NCI-H146 (cell line): ENCODE measurements around the gene NOD1.
"Not testable (repeated sequence)": the region's sequence is repeated elsewhere in the genome, so short reads cannot be mapped to it uniquely, and the experiment has no call there.

Experiments
- DNase-seq: peaks from one replicate; lab custom pipeline; 2025; lab: John Stamatoyannopoulos, UW

The NOD1 gene

GRCh38 chr7:30504301-30505173, 26.0 kb upstream of the NOD1 start, which contains the start of gene GGCT:
TSS of gene GGCT (minus strand) at chr7:30504829. CDS start at chr7:30504709, 120 bp downstream.
- DNase-seq: peak; percentile 99

GRCh38 chr7:30503274-30504212, 25.0 kb upstream of the NOD1 start:
- peak; percentile 25 for DNase-seq

- DNase-seq: no peak
These were observed 24.1 kb upstream of the NOD1 start for GRCh38 chr7:30502470-30503251.

DNA sequence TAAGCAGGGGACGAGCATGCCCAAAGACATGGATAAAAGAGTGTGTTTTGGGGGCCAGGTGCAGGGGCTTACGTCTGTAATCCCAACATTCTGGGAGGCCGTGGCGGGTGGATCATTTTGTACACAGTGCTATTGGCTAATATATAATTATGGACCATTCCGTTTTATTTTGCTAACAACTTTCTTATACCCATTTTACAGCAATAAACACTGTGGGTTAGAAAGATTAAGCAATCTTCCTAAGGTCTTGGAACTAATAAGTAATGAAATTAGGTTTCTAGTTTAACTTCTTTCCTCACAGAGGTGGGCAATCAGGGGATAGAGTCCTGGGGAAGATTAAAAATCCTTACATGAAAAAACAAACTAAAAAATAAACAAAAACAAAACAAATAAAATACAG, 22.7 kb upstream of the NOD1 start:
- no peak for DNase-seq

GRCh38 chr7:30493228-30493627, 14.6 kb upstream of the NOD1 start:
- DNase-seq: no peak

GRCh38 chr7:30491417-30491816, 12.8 kb upstream of the NOD1 start:
- no peak for DNase-seq

DNA sequence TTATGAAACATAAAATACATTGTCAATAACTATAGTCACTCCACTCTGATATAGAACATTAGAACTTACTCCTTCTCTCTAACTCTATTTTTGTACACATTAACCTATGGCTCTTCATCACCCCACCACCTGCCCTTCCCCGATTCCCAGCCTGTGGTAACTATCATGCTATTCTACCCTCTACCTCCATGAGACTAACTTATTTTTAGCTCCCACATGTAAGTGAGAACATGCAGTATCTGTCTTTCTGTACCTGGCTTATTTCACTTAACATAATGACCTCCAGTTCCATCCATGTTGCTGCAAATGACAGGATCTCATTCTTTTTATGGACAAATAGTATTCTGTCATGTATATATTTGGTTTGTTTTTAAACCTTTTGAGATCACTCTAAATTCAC, 8.8 kb upstream of the NOD1 start:
- DNase-seq: no peak

DNA sequence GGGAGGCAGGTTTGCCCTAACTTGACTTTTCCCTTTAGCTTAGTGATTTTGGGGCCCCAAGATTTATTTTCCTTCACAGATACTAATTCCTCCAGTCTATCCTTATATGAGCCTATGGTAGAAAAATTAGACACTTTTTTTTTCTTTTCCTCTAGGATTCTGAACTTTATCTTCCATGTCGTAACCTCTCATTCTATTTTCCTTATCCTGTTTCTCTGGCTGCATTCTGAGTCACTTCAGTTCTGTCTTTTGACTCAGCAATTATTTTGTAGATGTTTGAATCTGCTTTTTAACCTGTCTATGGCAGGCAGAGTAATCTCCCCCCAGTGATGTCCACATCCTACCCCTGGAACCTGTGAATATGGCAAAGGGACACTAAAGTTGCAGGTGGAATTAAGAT, 7.1 kb upstream of the NOD1 start:
- no peak for DNase-seq

DNA sequence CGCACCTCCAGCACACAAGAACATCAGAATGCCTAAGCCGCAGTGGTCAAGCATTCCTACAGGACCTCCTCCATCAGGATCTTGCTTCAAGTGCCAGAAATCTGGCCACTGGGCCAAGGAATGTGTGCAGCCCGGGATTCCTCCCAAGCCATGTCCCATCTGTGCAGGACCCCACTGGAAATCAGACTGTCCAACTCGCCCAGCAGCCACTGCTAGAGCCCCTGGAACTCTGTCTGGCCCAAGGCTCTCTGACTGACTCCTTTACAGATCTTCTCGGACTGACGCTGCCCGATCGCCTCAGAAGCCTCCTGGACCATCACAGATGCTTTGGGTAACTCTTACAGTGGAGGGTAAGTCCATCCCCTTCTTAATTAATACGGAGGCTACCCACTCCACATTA, 2.8 kb upstream of the NOD1 start:
- DNase-seq: not testable (repeated sequence)

- DNase-seq: no peak
These were observed 877 bp upstream of the NOD1 start for GRCh38 chr7:30479202-30480120.

DNA sequence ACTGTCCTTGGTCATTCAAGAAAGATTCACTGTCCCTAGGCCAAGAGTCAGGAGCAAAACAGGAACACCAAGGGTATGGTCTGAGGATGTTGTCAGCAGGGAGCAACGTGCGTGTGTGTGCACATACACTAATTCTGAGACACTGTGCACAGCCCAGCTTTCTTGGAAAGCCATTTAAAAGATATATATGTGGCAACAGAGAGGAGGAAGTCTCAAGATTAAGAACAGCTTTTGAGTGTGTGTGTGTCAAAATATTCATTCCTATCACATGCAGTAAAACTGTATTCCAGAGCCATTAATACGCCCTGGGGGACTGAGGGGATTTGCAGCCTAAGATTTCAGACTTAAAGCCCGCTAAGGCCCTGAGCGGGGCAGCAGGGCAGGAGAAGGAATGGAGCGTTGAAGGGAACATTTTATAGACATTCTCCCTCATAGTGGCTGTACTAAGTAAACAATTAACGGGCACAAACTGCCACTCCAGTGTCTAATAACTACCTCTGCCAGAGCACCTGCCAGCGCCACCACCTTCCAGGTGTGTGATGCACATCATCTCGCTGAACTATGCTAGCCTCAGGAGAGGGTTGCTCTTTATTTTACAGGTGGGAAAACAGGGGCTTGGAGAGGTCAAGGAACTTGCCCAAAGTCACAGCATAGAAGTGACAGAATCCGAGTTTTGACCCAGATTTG, 2.0 kb downstream of the NOD1 start:
- peak; percentile 45 for DNase-seq

DNA sequence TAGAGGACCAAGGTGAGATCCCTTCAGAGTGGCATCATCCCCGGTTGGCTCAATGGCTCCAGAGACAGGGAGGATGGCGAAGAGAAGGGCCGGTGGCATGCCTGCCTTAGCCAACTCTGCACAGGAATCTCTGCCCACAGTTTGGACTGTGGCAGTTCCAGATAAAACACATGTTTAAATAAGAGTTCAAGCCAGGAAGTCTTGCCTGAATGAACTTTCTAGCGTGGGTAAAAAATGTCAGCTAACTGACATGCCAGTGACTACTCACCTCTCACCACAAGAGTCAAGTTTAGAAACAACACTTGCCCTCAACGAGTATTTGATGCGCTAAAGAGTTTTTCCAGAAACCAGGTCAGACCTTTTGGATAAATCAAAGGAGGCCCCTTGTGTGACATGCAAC, 3.0 kb downstream of the NOD1 start:
- no peak for DNase-seq

DNA sequence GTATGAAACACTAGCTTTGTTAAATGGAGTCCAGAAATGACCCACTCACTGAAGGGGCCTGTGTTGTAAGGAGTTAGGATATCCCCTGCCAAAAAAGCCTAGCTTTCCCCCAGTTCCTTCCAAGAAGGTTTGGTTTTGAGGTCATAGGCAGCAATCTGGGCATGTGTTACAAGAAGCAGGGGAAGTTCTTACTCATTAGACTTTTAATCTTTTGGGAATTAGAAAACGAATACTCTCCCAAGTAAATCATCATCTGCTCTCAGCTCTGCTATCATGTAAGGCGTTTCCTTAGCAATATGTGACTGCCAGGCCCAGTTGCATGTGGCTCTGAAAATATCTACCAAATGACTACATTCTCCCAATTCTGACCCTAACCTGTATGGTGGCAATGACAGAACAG, 3.7 kb downstream of the NOD1 start:
- no peak for DNase-seq

- DNase-seq: no peak
These were observed 4.1 kb downstream of the NOD1 start for GRCh38 chr7:30474485-30474884.

DNA sequence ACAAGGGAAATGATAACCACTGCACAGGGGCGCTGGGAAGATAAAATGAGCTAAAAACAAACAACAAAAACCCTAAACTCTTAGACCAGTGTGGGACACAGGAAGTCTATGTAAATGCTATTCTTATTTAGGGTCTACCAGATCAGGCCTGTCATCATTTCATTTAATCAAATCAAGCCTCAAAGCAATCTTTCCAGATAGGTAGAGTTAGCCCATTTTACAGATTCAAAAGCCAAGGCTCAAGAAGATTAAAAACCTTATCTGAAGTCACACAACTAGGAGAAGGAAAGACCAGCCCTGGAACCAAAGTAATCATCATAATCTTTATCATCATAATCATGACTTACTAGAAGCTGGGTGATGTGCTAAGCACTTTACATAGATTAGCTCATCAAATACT, 4.7 kb downstream of the NOD1 start:
- DNase-seq: no peak

GRCh38 chr7:30472784-30473775, 5.5 kb downstream of the NOD1 start:
- no peak for DNase-seq

DNA sequence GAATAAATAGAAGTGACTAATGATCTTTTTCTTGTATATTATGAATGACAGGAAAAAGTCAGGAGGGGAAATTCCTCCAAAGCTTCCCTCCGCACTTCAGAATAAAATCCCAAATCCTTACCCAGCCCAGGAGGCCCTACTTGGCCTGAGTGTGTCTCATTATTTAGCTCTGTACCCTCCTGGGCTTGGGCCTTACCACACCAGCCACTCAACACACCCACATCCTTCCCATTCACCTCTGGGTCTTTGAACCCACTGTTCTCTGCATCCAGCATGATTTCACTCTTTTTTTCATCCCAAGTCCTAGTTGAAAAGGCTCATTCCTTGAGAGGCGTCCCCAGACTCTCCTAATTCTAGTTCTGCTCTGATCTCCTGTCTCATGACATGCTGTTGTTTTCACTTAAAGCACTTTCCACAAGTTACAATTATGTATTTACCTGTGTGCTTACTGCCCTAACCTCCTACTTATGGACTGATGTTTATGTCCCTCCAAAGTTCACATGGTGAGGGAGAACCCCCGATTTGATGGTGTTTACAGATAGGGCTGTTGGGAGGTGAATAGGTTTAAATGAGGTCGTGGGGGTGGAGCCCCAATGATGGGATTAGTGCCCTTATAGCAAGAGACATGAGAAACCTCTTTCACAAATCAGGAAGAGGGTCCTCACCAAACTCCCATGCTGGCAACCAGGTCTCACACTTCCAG, 6.4 kb downstream of the NOD1 start:
- DNase-seq: no peak

DNA sequence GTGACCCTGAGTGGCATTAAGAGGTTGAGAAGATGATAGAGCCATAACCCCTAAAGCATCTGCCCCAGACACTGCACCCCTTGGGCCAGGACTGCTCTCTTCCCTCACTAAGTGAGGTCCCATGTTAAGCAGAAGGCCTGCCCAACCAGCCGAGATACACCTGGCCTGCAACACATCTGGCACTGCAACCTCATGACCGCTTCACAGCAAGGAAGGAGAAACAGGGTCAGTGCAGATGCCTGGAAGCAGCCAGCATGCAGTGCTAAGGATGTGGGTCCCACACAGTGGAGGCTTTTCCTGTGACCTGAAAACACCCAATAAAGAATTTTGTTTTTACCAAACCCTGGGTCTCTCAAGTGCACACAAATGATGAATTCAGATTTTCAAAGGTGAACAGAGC, 7.4 kb downstream of the NOD1 start:
- DNase-seq: no peak

- no peak for DNase-seq
These were observed 7.8 kb downstream of the NOD1 start for GRCh38 chr7:30470771-30471170.
